Breast epithelium (tissue), 3 donors: ENCODE data around the gene ABCC5.

Experiments used
- POLR2A ChIP-seq: fragments of 450-650 bp; IDR thresholded peaks from one replicate; pipeline ENCODE4 v1.6.1; 2016; ENCODE audit warnings: antibody characterized with exemption, mild to moderate bottlenecking, moderate library complexity
- POLR2AphosphoS5 ChIP-seq, 3 donors: sonication (generic); formaldehyde crosslinking; IDR thresholded peaks; one replicate each; pipeline ENCODE4 v1.6.1; 2017; ENCODE audit warnings: antibody characterized with exemption in 3 of 3
- TF ChIP-seq, protein P1 (sequence below), 3 donors: fragments of 450-650 bp; IDR thresholded peaks; one replicate each; pipeline ENCODE4 v1.5.1; 2016 to 2017; ENCODE audit warnings: antibody characterized with exemption in 3 of 3, mild to moderate bottlenecking in 3 of 3, moderate library complexity in 3 of 3

DNA sequence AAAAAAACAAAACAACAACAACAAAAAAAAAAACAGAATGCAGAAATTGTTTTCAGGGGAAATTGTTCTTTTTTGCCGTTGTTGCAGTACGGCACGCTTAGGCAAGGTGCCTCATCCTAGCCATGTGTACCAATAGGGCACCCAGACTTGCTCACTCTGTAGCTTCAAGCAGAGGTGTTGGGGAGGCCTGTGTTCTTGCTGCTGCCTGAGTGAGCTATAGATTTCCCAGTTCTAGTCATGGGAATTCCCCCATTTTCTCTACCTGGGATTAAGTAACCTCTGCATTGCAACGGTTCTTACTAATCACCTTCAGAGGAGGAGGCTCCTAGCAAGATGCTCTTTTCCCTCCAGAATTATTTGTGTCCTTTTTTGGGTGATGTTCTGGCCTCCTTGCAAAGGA is 120.1 kb downstream of the ABCC5 start:
- TF ChIP-seq, protein P1, sequence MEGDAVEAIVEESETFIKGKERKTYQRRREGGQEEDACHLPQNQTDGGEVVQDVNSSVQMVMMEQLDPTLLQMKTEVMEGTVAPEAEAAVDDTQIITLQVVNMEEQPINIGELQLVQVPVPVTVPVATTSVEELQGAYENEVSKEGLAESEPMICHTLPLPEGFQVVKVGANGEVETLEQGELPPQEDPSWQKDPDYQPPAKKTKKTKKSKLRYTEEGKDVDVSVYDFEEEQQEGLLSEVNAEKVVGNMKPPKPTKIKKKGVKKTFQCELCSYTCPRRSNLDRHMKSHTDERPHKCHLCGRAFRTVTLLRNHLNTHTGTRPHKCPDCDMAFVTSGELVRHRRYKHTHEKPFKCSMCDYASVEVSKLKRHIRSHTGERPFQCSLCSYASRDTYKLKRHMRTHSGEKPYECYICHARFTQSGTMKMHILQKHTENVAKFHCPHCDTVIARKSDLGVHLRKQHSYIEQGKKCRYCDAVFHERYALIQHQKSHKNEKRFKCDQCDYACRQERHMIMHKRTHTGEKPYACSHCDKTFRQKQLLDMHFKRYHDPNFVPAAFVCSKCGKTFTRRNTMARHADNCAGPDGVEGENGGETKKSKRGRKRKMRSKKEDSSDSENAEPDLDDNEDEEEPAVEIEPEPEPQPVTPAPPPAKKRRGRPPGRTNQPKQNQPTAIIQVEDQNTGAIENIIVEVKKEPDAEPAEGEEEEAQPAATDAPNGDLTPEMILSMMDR (IDR thresholded peaks at IDR 0.05), result no peak
- TF ChIP-seq POLR2A, result no peak
- no peak for TF ChIP-seq POLR2AphosphoS5 (IDR thresholded peaks at IDR 0.05)
